GM18505 (cell line): ENCODE measurements around the gene RBPJL.

Experiments used
- ATAC-seq: cut with Tn5 transposase; IDR thresholded peaks from one replicate; pipeline ENCODE4 v1.9.1; 2021; ENCODE audit not compliant: unreplicated experiment
- POLR2A ChIP-seq: IDR thresholded peaks from 4 replicates; pipeline ENCODE4 v1.6.1; 2011; ENCODE audit warnings: borderline replicate concordance; ENCODE audit not compliant: insufficient read depth, insufficient read length; ENCODE audit errors: extremely low read depth

The RBPJL gene

DNA sequence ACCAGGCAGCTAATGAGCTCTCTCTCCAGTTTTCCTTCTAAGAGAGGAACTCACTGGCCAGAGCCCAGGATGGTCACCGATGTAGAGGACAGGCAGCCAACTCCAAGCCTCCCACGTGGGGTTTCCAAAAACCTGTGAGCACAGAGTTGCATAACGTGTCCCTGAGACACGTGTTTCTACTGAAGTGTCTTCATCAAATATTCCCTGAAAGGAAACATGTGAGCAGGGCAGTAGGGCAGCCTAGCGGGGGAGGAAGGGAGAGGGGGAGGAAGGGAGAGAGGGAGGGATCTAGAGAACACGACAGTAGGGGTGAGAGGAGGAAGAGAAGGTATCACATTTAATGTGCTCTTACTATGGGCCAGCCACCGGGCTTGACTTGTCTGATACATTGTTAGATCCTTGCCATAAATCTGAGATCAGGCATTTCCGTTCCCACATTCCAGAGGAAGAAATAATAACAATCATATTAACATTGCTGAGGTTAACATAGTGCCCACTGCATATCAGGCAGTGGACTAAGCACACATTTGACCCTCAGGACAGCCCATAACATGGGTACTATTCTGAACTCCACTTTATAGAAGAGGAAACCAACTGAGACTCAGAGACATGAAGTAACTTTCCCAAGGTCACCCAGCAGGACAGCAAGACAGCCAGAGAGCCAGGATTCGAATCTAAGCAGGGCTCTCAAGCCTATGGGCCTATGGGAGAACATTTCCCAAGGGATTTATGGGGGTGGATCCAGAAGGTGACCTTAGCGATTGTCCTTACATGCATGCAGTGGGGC is 51.8 kb downstream of the RBPJL start:
- TF ChIP-seq POLR2A: no peak
- no peak for ATAC-seq

DNA sequence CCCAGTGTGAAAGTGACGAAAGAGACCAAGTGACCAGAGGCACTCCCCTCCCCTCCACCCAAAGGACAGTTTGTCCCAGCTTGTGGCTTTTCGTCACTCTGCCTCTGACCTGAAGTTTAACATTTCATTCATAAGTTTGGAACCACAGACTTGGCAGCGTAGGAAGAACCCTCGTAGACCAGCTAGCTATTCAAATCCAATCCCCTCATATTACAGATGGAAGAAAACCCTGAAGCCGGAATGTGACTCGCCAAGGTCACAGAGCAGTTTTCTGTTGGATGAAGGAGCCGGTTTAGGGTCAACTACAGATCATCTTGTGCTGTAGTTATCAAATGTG is 52.4 kb downstream of the RBPJL start:
- no peak for TF ChIP-seq POLR2A
- no peak for ATAC-seq

DNA sequence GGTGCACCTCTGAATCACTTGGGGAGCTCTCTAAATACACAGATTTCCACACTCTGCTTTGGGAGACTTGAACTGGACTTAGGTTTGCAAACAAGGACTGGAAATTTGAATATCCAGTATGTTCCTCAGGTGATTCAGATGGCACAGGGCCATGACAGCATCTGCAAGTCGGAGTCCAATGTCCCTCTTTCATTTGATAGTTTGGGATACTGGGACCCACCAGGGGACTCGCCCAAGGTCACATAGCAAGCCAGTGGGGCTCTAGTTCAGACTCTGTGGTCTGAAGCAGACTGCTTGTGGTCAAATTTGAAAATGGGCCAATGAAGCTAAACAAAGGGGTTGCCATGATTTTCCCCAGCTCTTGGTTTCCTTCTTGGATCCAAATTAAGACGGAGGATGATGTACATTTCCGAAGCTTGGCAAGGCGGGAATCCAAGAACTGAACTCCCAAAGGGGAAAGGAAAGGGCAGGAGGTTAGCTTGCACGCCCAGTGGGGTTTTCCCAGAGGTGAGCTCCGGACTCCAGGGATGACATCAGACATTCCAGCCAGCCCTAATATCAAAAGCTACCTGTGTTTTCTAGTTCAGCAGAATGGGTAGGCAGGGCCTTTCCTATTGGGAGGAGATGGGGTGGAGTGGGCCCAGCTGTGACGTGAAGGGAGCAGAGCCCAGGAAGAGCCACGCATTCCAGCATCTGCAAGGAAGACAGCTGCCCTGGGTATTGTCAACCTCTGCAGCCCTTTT is 52.9 kb downstream of the RBPJL start:
- no peak for ATAC-seq
- TF ChIP-seq POLR2A: no peak

DNA sequence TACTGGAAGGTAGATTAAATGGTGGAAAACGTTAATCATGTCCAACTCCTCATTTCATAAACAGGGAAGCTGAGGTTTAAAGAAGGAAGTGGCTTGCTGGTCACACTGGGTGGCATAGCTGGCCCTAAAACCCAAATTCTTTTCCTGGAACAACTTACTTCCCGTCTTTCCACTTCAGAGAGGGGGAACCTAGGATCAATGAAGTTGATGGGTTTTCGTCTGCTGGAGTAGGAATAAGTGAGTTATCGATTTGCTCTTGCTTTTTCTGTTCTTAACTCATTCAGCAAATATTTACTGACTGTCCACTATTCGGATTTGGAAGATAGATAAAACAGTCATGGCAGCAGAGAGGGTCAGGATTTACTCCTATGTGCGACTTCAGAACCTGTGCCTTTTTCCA is 55.2 kb downstream of the RBPJL start:
- no peak for ATAC-seq
- no peak for TF ChIP-seq POLR2A

DNA sequence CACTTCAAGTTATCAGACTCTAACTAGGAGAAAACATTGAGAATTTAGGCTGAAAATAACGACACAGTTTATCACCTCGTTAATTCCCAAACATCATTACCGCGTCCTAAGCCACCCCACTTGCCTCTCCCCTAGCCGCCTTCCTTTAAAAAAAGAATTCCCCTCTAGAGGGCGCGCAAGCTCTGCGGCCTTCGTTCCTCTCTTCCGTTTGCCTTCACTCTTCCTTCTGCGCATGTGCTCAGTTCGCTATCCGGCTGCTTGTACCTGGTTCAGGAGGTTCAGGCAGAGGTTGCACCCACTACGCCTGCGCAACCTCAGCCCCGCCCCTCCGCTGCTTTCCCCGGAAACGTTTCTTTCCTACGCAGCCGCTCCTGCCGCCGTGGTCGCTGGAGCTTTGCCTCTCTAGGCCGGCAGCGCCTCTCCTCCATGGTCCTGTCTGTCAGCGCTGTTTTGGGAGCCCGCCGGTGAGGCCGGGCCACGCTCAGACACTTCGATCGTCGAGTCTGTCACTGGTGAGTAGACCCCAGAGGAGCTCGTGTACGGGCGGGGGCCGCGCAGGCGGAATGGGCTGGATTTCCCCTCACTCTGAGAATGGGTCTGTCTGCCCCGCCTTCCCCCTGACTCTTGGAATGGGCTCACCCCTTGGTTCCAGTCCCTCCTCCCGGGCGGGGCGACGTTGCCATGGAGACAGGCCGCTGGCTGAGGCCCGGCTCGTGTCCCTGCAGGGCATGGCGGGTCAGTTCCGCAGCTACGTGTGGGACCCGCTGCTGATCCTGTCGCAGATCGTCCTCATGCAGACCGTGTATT is 56.4 kb downstream of the RBPJL start, which contains the start of gene SYS1:
Gene SYS1, plus strand, starts transcription at position 353 of the 807 bp plus-strand sequence. Its CDS starts 376 bp downstream, at position 729.
- ATAC-seq: peak; percentile 82

DNA sequence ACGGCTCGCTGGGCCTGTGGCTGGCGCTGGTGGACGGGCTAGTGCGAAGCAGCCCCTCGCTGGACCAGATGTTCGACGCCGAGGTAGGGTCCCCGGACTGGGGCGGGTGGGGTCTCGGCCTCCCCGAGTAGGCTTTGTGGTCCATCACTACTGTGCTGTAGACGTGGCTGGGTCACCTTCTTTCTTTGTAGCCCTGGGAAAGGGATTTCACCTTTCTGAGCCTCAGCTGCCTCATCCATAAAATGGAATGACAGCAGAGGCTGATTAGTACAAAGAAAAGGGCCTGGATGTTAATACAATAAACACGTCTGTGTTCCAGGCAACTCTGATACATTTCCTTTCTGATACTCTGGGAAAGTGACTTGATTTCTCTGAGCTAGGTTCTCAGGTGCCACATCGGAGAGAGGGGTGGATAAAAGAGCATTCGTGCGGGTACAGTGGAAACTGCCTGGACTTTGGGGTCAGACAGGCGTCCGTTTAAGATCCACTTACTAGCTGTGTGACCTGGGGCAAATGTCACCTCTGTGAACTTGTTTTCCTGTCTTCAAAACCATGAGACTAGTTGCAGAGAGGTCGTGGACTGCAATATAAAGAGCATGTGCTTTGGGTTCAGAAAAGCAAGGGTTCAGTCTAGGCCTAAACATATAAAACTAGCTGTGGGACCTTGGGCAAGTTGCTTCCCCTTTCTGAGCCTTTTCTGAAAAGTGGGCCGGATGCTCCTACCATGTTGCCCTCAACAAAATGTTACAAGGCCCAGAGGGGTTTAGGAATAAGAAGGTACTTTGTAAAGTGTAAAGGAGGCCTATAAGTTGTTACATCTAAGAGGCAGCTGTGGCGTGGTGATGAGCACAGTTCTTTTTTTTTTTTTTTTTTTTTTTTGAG is 57.2 kb downstream of the RBPJL start:
- no peak for TF ChIP-seq POLR2A
- ATAC-seq: no peak

More for the DNA sequence above, 56.4 kb downstream of the RBPJL start, which contains the start of gene SYS1:
- peak; percentile 88 for TF ChIP-seq POLR2A

DNA sequence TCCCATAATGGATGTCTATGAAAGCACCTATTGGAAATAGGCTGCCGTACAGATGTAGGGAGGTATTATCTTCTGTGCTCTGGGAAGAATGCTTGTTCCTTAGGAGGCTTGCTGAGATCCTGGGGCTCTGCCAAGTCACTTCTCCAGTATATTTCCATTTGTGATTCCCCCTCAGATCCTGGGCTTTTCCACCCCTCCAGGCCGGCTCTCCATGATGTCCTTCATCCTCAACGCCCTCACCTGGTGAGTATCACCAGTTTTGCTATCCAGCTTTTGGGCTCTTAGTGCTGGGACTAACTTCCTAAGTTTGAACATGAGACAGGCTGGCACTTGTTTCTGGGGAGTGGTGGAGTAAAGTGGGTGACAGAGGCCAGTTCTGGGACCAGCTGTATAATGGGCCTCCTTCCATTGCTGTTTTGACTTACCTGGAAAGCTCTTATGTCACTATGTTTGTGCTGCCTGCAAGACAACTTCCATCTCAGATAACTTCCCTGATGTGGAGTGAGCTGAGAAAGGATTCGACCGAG is 58.9 kb downstream of the RBPJL start:
- ATAC-seq: no peak
- TF ChIP-seq POLR2A: no peak

DNA sequence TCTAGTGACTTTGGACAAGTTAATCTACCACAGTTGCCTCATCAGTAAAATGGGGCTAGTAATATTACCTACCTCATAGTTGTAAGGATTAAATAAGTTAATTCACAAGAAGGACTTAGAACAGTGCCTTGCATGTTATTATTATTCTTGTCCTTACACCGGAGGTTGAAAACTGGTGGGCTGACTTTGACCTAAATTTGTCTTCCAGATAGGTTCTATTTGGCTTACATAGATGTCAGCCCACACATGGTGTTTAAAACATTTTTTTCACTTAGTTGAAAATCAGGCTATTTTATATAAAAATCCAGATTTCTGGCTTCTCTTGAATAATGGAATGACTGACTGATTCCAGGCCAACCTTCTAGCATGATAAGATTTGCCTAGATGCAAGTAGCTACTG is 59.6 kb downstream of the RBPJL start:
- ATAC-seq: no peak

DNA sequence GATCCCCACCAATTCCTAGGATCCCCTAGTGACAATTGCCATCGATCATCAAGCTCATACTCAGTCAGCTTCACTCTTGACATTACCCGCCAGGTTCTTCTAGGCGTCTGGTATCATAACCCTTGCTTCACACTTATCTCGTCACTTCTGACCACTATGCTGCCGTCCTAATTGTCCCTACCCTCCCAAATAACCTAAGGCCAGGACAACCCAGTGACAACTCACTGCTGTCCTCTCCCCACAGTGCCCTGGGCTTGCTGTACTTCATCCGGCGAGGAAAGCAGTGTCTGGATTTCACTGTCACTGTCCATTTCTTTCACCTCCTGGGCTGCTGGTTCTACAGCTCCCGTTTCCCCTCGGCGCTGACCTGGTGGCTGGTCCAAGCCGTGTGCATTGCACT is 60.0 kb downstream of the RBPJL start:
- ATAC-seq: no peak
- no peak for TF ChIP-seq POLR2A

More for the DNA sequence above, 59.6 kb downstream of the RBPJL start:
- TF ChIP-seq POLR2A: no peak

DNA sequence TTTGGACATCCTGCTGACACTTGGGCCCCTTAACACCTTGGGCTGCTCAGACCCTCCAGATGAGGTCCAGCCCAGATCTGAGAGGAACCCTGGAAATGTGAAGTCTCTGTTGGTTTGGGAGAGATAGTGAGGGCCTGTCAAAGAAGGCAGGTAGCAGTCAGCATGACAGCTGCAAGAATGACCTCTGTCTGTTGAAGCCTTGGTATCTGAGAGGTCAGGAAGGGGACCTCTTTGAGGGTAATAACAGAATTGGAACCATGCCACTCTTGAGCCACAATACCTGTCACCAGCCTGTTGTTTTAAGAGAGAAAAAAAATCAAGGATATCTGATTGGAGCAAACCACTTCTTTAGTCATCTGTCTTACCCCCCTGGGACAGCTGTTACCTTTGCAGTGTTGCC is 60.5 kb downstream of the RBPJL start:
- ATAC-seq: no peak

More for the DNA sequence above, 60.5 kb downstream of the RBPJL start:
- no peak for TF ChIP-seq POLR2A
